GM10847 (cell line): Measurements from ENCODE around the gene VPS26C.

Experiments
- POLR2A ChIP-seq: IDR thresholded peaks from 2 replicates; pipeline ENCODE4 v1.6.1; 2011; ENCODE audit not compliant: insufficient read length; ENCODE audit errors: extremely low read depth

VPS26C gene

DNA sequence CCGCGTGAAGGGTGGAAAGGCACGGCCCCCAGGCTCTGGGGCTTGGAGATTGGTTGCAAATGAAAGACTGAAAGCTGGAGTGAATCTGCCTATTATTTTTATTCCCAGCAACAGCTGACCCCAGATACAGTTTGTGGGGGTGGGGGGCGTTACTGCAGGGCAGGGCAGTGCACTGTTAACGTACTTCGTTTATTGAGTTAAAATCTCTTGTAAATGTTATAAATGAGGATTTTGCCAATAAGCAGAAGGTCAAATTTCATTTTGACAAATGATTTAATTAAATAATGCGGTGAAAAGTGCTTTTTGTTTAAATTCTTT is 1.0 kb upstream of the VPS26C start:
- no peak for TF ChIP-seq POLR2A

DNA sequence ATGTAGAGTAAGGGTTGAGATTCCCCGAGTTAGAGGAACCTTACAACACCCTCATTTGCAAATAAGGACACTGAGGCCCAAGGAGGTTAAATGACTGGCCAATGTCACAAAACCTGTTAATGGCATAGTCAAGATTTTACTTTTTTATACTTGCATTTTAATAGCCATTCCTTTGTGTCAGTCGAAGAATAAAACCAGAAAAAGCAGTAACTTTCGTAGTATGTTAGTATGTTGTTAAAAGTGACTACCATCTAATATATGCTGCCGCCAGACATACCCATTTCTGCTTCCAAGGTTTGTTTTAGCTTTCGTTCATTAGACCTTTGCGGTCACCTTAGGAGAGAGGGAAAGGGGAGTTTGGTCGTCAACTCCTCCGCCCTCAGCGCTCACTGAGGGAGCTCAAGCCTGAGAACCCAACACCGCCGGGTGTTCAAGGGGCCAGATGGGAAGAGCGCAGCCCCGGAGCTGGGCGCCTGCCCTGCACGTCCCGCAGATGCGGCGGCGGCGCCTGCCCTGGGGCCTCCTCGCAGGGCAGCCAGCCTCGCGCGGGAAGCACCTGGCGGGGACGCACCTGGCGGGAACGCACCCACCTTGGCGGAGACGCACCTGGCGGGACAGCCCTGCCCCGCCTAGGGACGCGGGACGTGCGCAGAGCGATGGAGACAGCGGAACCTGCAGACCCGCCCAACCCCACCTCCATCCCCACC is 466 bp downstream of the VPS26C start:
- TF ChIP-seq POLR2A: no peak

DNA sequence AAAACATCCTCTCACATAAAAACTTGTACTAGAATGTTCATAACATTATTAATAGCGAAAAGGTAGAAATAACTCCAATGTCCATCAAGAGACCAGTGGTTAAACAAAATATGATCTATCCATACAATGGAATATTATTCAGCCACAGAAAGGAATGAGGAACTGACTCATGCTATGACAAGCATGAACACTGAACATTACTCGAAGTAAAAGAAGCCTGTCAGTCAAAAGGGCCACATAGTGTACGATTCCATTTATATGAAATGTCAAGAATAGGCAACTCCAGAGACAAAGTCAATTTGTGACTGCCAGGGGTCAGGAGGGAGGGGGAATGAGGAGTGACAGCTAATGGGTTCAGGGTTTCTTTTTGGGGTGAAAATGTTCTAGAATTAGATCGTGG is 2.3 kb downstream of the VPS26C start:
- TF ChIP-seq POLR2A: no peak

DNA sequence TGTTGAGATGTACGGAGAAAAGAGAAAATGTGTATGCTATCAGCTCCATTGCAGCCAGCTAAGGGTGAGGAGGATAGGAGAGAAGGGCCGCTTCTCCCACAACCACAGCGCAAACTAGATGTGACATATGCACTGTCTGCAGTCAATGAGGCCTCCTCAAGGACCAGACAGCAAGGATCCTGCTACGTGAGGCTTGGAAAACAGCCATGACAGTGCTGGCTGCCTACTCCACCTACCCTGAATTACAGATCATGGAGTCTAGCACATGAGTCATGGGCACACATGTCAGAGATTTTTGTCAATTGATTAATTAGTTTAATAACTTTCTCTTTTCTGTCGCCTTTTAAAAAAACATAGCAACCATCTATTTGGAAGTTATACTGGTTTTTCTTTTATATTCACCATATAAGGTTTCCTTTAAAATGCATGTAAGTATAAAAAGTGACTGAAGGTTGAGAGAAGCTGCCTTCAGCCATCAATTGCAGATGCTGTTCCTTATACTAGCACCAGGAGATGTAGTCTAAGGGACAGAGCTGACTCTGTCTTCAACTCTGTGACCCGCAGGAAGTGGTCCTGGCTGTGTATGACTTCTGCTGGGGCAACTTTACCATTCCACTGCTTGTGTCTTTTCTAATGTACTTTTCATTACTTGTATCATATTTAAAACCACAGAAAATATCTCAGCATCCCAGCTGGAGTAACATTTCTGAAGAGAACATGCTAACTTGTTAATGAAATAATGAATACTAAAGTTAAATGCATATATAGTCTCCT is 3.1 kb downstream of the VPS26C start:
- no peak for TF ChIP-seq POLR2A

DNA sequence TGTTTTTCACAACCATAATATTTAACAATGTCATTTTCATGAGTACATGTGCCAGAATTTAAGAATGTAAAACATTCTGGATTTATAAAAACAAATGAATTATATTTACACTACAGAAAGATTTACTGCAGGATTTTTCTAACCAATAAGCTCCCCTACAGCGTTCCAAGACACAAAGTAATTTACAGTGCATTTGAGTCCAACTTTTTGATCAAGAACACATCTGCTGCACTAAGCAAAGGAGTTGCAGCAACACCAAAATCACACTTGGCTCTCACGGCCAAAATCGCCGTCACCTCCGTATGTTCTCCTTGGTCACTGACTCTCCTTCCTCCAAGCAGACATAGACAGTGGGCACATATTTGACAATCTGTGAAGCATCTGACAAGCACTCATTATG is 7.7 kb downstream of the VPS26C start:
- no peak for TF ChIP-seq POLR2A

DNA sequence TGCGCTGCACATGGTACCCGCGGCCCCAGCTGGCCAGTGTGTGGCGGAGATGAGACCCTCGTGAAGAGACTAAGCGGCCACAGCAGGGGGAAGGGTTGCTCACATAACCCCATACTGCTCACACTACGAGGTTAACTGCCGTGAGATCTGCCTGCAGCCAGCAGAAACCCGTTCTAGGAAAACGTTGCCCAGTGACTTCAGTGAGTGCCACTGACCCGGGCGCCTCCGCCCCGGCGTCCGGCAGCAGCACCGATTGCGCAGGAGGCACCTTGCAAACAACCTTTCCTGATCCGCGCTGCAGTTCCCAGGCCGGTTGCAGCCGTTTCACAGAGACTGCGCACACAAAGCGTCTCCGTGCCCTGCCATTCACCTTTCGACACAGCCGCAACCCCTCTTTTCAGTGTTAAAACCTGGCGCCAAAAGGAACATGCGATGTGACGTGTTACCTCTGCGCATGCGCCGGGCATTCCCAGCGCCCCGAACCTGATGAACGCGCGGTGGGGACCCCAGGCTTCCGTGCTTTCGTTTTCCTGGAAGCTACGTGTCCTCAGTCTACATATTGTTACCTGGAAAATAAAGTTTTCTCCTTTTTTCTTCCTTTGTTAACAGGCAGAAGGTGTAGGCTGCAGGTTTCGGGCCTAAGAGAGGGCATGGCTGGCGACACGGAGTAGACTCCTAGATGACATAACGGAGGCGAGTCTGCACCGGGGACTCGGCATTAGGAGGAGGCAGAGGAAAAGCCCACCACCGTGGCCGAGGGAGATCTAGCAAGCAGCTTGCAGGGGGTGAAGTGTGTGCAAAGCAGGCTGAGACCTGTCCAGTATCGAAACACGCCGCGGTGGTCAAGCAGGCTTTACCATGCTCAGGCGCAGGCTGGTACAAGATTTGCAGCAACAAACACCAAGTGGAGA is 8.9 kb downstream of the VPS26C start:
- peak; percentile 31 for TF ChIP-seq POLR2A

DNA sequence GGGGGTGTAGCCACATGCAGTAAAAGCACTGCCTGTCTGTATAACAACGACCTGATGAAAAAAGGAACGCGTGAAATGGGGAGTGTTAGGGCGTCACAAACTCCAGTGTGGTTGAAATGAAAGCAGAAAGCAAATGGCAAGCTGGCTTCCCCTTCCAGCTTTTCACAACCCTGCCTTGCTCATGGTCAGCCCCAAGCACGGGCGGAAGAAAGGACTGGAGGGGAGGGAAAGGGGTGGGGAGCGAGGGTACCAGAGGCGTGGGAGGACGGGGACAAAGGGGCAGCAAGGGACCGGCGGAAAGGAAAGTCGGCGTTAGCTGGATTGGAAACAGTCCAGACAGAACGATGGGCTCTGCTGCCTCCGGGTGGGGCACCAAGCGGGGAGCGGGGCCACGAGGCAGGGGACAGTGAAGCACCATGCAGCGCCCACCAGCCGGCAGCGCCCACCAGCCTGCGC is 9.6 kb downstream of the VPS26C start:
- no peak for TF ChIP-seq POLR2A

DNA sequence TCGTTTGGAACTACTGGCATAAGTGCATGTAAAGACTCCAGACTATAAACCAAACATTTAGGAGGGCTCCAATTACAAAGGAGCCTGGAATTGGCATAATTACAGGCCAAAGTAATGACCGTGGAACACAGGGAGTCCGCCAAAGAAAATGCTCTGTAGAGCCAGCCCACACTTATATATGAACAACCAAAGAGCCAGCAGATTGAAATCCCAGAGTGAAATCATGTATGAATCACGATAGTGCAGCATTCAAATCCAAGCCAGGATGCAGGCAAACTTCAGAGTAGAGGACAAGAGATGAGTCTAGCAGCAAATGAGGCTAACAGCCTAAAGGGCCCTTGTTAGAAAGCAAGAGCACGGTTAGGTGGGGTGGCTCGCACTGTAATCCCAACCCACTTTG is 13.1 kb downstream of the VPS26C start:
- TF ChIP-seq POLR2A: no peak

DNA sequence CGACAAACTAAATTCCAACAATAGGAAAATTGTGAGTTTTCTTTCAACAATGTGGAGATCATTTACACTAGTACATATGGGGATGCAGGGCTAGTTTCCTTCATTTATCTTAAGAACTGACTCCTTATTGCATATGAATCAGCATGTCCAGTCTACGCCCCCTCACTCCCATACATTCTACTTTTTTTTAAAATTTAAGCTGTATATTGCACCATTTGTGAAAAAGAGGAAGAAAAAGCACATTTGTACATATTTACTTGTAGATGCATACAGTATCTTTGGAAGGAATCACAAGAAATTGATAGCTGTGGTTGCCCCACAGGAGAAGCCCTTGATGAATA is 15.9 kb downstream of the VPS26C start:
- no peak for TF ChIP-seq POLR2A

DNA sequence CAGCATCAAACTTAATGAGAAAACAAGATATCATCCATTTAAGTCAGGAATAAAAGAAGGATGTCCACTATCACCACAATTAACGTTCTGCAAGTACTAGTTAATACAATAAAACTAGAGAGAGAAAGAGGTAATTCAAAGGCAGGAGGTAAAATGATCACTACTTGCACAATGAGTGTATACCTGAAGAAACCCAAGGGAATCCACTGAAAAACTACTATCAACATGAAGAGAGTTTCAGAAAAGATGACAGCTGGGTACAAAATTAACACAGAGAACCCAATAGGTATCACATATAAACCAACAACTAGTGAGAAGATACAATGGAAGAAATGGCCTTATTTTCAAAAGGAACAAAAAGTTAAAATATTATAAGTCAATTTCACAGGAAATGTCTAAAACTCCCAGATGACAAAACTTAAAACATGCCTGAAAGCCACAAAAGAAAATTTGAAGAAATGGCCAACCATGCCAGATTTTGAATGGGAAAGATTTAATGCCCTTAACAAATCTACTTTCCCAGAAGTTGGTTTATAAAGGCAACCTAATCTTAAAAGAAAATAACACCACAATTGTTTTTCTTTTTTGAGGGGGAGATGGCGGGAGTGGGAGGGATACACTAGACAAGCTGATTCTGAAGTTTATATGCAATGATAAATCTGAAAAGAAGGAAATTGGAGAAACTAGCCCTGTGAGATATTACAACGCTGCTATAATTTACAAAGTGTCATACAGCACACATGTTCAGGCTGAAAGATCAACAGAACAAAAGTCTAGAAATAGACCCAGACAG is 17.8 kb downstream of the VPS26C start:
- no peak for TF ChIP-seq POLR2A

DNA sequence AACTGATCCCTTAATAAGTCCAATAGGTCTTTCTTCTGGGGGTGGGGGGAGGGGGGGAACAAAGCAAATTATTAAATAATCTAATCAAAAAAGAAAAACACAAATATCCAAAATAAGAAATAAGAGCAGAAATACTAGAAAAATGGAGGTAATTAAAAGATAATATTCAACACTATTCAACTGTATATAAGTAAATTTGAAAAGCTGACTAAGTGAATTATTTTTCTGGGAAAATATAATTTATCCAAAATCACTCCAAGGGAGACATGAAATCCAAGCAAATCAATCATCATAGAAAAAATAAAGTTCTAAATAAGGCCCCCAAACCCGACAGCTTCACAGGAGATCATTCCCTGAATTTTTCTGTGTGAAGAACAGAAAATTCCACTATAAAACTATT is 18.8 kb downstream of the VPS26C start:
- no peak for TF ChIP-seq POLR2A

DNA sequence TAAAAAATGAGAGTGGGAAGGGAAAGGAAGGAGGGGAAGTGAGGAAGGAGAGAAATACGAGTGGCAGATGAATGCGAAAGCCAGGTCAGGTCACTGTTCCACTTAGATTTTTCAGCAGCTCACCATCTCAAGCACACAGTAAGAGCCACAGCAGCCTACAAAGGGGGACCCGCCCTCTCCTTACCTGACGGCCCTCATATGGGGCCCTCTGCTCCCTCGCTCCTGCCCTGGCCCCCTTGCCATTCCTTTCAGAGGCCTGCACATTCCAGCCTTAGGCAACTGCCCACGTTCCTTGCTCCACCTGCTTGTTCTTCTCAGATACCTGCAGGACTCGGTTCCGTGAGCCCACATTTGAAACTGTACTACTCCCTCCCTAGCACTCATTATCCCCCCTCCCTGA is 22.0 kb downstream of the VPS26C start:
- TF ChIP-seq POLR2A: no peak

DNA sequence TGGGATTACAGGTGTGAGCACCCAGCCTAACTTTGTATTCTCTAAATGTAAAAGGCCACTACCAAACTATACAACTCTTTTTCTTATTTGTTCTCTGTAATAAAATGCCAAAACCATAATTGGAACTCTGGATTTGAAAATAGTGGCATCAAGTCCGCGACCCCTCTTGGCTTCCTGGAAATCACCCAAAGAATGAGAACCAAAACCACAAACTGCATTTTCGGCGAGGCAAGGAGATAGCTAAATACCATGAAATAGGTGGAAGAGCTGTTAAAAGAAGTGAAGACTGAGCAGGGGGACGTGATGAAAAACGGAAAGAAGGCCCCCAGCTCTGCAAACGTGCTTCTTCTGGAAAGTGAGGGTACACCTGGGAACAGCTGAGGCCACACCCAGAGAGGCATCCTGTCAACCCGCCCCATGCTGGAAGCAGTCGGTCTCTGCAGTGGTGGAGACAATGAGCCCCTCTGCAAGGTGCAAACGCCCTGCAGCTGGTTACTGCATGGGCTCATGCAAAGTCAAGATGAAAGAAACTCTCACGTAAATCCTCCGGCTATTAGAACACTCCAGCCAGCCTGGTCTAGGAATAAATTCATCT is 22.5 kb downstream of the VPS26C start:
- no peak for TF ChIP-seq POLR2A

DNA sequence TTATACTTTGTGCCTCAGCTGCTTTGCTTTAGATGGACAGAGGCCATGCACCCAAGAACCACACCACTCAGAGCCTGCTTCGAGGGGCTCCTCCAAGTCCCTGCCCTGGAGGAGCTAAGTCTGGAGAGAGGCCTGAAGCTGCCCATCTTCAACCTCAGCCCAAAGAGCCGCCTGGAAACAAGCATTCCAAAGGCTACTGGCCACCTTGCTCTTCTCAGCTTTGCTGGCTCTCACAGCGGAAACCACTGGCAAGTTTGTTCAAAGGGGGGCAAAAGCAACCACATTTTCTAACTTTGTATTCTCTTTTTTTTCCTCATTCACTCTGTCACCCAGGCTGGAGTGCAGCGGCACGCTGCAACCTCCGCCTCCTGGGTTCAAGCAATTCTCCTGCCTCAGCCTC is 23.2 kb downstream of the VPS26C start:
- TF ChIP-seq POLR2A: no peak

DNA sequence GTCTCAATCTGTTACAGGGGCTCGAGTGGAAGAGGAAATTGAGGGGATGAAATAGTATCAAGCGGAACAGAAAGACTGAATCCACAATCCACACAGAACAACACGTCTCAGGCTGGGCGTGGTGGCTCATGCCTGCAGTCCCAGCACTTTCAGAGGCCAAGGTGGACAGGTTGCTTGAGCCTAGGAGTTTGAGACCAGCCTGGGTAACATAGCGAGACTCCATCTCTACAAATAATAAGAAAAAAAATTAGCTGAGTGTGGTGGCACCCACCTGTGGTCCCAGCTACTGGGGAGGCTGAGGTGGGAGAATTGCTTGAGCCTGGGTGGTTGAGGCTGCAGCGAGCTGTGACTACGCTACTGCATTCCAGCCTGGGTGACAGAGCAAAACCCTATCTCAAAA is 25.7 kb downstream of the VPS26C start:
- TF ChIP-seq POLR2A: no peak

DNA sequence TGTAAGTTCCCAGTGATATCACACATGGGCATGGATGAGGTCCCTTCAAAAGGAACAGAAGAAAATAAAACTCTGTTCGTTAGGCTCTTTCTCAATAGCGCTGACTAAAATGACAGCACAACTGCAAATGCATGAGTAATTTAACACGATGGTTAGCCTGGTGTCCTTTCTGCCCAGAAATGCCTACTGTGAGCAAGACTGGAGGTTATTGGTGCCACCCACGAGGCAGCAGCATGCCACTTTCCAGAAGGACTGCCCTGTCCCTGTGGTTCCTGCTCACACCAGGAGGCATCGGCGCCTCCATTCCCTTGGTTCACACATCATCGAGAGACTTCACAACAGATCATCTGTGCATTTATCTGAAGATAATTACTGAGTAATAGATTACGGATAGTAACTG is 26.2 kb downstream of the VPS26C start:
- no peak for TF ChIP-seq POLR2A
